GM21390 (cell line): ENCODE measurements around the gene SEC23IP.

ENCODE experiments used
- ATAC-seq: cut with Tn5 transposase; IDR thresholded peaks from one replicate; pipeline ENCODE4 v1.9.1; 2021; ENCODE audit not compliant: unreplicated experiment

The SEC23IP gene

DNA sequence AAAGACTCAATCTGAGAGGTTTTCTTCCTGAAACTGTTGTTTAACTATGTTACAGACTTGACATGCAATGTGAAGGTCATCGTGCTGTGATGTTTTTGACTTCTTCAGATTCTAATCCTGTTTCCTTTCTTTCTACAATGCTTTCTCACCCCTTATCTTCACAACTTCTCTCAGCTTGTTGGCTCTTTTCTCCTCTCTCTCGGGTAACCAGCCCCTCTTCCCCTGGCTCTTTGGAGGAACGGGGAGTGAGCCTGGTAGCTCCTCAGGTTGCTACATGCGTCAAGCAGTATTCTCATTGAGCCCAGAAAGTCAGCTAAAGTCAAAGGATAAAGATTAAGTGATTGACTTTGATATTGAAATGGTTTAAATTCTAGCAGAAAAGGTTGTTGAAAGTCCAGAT lies 40.1 kb downstream of the SEC23IP start:
- ATAC-seq = no peak

DNA sequence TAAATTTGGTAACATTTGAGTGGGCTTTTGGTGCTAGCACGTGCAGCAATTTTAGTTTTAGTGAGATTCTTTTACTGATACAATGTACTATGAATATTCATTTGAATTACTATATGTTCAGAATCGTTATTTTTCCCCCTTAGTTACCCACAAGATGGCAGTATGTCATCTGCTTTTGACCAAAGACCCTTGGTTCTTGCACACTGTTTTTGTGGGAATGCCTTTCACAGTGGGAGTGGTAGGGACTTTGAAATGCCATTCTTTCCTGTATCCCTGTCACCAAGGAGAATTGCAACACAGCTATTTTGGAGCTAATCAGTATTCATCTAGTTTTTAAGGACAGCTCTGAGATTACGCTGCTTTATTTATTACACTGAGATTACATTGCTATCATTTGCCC lies 40.6 kb downstream of the SEC23IP start:
- no peak for ATAC-seq

- no peak for ATAC-seq
These were observed 48.0 kb downstream of the SEC23IP start for GRCh38 chr10:119940487-119940886.

DNA sequence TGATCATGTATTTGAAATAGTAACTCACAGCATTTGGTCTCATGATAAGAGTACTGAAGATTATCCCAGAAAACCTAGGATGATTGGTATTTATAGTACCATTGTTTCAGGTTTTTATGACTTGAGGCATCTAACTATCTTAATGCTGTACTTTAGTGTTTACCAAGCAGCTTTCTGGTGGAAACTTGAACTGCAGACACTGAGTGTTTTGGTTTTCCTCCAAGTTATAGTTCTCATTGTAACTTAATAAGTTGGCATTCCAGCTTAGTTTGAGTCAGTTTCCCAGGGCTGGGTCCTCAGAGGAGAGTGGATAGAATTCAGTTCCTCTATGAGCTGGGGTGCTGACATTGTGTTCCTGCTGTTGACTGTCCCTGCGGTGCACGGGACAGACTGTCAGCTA lies 50.4 kb downstream of the SEC23IP start:
- no peak for ATAC-seq

DNA sequence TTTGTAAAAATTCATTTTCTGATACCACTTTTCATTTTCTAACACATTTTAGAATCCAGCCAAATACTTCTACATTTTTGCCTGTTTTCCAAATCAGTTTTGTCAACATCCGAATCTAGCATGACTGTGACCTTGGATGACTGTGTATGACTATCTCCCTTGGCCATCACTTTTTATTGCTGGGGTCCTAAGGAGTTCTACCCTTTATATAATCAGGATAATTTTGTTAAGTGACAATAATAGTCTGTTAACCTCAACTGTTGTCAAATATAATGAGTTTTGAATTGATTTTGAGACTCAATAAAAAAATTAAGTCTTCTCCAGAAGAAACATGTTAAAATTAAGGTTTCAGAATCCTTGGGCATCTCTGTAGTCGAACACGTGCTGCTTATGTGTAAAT lies 53.3 kb downstream of the SEC23IP start:
- no peak for ATAC-seq

- ATAC-seq = no peak
These were observed 54.8 kb downstream of the SEC23IP start for GRCh38 chr10:119947300-119947699.

DNA sequence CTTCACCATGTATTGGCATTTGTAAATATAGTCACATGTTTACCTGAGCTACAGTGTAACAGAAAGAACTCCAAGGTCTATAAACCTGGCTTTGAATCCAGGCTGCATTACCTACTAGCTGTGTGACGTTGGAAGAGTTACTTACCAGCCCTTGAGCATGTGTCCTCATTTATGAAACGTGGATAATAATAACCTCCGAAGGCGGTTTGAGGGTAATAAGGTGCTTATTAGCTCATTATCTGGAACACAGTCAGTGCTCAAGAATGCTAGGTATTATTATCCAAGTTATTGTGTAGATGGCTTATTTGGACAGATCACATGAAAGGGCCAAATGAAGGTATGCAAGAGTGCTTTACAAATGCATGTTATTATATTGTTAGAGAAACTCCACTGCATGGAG lies 64.9 kb downstream of the SEC23IP start:
- no peak for ATAC-seq

DNA sequence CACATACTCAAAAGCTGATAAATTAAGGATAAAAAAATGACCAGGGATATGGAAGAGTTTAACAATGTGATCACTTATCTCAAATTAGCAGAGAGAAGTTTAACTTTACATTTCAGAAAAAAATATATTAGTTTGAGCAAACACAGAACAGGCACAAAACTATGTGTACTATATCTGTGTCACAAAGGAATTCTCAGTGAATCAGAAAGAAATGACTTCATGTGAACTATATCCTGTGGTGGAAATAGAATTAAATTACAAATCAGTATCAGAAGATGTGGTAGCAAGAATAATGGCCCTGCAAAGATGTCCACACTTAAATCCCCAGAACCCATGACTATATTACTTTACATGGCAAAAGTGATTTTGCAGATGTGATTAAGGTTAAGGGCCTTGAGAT lies 70.3 kb downstream of the SEC23IP start:
- no peak for ATAC-seq

GRCh38 chr10:119967066-119967465 lies 74.5 kb downstream of the SEC23IP start:
- ATAC-seq = no peak

GRCh38 chr10:119969609-119970008 lies 77.1 kb downstream of the SEC23IP start:
- no peak for ATAC-seq

DNA sequence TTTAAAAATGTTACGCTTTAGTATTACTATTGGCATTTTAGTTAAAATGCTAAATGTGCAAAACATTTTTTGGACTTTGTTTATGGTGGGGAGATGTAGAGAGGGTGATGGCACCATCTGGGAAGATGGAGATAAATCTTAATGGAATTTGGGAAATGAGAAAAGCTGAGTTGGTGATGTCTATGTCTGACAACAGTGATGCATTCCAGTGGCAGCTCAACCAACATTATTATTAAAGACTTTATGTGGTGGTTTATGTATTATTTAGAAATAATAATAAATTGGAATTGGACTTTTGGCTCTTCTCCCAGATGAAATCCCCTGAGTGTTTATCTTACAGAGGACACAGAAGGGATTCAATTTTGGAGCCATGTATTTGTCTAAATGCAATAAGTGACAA lies 77.6 kb downstream of the SEC23IP start:
- ATAC-seq = no peak

GRCh38 chr10:119970963-119971362 lies 78.4 kb downstream of the SEC23IP start:
- ATAC-seq = no peak

DNA sequence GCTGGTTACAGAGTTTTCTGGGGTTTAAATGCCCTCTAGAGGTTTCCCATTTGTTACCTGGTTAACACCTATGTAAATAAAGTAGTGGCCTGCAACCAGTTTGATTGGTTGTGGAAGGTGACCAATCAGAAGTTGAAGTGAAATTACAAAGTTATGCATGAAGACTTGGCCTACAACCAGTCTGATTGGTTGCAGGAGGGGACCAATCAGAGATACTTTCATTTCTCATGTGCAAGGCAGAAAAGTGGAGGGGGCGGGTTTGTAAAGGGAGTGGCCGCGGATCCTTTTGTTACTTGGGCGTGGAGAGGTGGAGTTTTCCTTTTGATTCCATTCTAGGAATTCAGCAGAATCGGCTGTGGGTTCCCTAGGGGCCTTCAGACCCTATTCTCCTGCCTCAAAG lies 80.8 kb downstream of the SEC23IP start:
- no peak for ATAC-seq

GRCh38 chr10:119976421-119976820 lies 83.9 kb downstream of the SEC23IP start:
- no peak for ATAC-seq

DNA sequence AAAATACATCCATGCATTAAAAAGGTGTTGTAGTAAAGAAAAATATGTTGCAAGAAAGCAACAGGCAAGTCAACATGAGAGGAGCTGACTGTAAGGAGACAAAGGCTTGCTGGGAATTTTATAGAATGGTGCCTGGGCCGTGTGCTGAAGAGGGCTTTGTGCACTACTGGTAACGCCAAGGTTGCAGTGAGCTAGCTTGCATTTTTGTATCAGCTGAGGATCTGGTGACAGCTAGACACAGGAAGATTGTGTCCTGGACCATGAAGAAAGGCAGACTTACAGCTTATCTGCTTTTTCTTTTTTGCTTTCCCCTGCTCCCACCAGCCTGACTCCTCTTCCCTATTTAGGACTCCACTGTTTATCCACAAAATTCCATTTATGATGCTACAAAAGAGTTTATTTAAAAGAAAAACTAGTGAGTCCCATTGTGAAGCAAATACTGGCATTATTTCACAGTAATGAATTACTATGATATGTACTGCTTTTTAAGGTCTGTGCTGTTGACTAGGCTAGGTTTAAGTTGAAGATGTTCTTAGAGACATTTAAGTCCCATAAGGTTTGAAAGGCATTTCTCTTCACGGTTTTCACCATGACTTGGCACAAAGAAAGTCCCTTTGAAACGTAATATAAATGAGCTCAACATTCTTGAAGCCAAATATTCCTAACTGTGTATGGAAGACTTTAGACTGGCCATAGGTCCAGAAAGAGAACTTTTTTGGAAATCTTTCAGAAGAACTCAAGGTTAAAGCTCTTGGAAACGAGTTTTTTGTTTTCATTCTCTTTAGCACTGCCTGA lies 88.6 kb downstream of the SEC23IP start:
- no peak for ATAC-seq

GRCh38 chr10:119981826-119982225 lies 89.3 kb downstream of the SEC23IP start:
- ATAC-seq = no peak

- no peak for ATAC-seq
These were observed 95.8 kb downstream of the SEC23IP start for GRCh38 chr10:119988333-119988732.

DNA sequence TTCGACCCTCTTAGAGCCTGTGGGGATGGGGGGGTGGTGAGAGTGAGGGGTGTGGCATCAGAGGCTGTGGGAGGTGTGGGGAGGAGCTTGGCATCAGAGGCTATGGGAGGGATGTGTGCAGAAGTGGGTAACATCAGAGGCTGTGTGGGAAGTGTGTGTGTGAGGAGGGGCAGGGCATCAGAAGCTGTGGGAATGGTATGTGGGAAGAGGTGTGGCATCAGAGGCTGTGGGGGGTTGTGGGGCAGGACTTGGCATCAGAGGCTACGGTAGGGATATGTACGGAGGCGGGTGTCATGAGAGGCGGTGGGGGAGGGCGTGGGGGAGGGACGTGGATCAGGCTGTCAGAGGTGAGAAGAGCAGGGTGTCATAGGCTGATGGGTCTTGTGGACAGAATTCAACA lies 97.4 kb downstream of the SEC23IP start:
- ATAC-seq = no peak

DNA sequence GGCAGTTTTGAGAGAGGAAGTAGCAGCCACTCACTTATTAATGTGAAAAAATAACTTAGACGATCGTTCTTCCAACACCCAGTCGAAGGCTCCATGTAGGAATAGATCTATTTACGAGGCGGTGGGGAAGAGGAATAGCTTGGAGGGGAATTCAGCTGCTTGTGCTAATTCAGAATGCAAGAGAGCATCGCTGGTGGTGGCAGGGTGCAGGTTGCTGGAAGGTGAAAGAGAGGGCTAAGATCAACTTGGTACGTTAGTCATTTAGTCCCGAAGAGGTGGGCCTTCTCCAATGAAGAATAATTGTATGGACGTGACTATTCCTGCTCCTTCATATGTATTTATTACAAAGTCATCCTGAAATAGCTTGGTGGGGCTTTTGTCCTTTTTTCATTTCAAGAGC lies 98.5 kb downstream of the SEC23IP start:
- ATAC-seq = no peak

DNA sequence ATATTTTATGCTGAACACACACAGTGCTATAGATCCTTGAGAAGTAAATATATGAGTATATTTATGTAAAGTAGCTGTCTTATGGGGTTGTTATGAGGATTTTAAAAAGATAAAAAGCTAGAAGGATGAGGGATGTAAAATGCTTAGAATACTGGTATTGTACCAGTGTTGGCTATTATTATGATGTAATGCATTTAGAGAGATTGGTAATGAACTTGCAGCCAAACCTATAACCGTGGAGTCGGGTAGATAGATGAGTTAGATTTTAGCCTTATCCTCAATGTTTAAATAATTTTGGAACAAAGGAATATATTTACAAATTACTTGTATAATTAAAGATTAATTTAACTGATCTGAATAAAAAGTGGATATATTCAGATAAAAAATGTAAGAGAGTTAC lies 99.3 kb downstream of the SEC23IP start:
- no peak for ATAC-seq
